Stimulated activated CD4-positive, alpha-beta T cell treated with anti-CD3 and anti-CD28 coated beads, Interleukin-4, amount 100 ng/mL, for 24 hours (primary cell): ENCODE measurements around the gene GASK1B.

ENCODE experiments used
- DNase-seq: peaks from one replicate; pipeline ENCODE4 v3.0.0-alpha.2; 2020

GASK1B gene

DNA sequence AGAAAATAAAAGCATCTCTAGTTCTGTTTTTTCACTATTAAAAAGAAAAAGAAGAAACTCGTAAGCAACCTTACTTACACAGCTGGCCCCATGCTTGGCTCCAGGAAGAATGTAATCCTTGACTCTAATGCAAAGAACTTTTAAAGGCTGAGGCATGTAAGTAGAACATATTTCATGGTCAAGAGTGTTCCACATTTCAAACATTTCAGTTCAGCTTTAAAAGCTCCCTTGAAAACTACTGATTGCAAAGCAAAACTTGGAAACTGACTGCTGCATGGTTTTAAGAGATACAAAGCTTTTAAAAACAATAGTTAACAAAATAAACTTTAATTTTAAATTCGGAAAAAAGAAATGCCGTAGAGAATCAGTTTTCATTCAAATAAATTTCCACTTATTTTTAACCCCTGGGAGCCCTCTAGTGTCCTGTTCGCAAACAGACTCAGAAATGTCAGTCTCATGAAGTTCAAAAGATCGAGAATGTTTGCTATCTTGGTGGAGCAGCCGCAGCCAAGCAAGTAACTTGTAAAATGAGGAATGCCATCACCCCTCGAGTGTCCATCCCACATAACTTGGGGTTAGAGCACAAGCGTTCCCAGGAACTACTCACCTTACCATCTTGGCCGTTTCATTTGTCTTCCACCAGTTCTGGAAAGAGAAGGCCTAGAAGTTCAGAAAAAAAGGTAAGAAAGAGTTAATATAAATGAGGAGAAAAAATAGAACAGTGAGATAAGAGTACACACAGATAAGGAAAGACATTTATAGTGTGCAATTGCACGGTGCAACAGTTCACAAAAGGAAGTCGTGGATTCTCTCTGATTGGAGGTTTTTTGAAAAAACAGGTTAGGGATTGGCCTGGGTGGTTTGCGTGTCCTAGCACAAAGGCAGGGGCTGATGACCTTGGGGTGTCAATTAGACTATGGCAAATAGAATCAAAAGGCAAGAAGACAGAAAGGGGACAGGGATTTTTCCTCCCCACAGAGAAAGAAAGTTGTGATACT, at the start of gene GASK1B:
TSS of gene GASK1B (minus strand) at position 765 of the 998 bp plus-strand sequence. CDS start 1,650 bp downstream, outside the sequence.
- no peak for DNase-seq

DNA sequence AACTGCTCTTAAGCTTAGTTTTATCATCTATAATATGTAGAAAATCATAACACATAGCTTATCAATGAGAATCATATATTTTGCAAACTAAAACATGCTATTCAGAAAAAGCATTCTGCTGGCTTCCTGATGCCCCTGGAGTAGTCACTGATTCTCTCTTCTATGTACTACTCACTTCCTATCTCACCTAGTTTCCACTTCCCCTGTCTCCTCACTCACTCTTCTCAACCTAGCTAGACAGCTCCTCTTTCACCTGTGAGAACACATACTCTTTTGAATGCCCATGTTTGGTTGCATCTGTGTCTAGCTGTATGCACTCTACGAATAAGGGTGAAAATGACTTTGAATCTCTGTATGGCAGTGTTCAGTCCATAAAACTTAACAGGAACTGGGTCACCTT, 46.8 kb upstream of the GASK1B start:
- DNase-seq, result no peak

DNA sequence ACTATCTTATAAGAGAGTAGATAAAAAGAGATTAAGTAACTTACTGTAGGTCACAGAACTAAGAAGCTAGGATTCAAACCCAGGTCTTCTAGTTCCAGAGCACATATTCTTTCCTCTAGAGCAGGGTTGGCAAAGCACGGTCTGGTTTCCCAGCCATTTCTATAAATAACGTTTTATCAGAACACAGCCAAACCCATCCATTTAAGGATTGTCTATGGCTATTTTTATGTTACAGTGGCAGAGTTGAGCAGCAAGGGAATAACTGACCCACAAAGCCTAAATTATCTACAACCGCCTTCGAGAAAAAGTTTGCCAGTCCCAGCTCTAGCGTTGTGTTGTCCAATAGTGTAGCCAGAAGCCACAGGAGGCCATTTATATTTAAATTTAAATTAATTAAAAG, 44.9 kb upstream of the GASK1B start:
- no peak for DNase-seq

DNA sequence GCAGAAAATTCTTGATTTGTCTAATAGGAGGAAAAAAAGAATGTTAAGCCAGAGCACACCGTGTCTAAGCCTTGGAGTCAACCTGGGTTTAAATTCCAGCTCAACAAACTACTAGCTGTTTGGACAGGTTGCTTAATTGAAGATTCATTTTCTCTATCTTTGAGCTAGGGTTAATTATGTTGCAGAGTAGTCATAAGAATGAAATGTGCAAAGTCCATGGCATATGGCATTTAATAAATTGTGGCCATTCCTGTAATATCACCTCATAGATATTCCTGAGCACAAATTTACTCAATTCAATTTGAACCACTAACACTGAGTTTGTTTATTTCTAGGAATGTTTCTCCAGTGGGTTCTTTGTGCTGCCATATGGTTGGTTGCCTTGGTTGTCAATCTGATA, 42.0 kb upstream of the GASK1B start:
- DNase-seq, result no peak

DNA sequence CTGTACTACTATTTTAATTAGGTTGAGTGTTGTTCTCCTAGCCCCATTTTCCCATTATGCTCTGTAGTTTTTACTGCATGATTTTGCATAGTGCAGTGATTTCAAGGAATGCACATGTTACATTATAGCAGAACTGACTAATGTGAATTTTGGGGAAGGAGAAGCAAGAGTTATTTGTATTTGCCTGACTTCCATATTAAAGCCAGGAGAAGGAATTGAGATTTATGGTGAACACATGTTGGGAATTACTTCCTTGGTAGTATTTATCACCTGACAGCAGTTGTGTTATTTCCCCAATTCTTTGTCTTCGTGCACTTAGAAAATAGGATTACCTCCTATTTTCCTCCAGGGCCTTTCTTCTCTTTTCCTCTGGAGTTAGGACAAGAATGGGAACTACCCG, 40.6 kb upstream of the GASK1B start:
- no peak for DNase-seq

DNA sequence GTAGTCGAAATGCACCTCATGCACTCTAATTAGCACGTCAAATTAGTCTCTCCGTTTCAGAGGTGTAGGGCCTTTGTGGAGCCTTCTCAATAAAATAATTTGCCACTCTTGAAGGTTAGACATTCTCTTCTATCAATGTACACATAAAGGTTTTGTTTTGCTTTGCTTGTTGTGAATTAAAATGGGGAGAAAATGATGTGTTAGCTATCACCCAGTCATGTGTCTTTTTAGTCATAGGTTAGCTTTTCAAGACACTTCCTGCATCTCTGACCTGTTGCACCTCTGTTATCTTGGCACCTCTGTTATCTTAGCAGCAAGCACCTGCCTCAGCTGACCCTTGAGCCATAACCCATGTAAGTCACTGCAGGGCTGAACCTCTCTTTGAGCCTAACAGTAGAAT, 38.4 kb upstream of the GASK1B start:
- no peak for DNase-seq

DNA sequence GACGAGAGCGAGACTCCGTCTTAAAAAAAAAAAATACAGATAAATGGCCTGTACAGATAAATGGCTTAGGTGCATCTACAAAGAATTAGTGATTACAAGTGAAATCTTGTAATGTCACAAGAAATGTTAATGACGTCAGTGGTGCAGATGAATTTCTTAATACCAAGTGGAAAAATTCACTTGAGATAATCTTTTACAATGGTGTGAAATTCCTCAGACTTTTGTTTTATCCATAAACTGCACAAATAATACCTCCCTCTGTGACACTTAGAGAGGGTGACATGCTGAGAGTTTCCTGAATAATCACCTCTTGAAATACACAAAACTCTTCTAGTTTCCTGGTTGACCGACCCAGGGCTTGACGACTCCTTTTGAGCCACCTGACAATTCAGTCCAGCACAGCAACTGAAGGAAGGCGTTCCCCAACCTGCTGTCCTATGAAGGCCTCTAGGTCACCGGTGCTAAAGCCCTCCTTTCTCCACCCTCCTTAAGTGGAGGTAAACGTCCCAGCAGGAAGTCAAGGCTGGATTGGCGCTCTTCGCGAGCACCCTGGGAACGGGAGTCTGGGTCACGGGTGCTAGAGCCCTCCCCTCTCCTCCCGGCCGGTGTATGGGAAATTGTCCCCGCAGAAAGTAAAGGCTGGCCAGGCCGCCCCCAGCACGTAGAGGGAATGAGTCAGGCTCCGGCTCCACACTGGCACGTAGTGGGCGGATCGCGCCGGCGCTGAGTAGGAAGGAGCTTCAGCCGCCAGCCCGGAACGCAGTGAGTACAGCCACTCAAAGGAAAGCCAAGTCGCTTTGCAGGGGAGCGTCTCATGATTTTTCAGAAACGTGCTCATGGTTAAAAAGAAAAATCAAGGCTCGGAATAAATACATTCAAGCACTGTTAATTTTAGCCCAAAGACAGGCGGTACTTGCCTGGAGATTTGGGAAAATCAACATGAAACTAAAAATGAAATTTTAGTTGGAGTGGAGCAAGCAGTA, 37.3 kb upstream of the GASK1B start, which contains the start of gene TMEM144:
TSS of gene TMEM144 (plus strand) at position 662 of the 983 bp plus-strand sequence. CDS start 2,182 bp downstream, outside the sequence.
- peak; percentile 34 for DNase-seq

DNA sequence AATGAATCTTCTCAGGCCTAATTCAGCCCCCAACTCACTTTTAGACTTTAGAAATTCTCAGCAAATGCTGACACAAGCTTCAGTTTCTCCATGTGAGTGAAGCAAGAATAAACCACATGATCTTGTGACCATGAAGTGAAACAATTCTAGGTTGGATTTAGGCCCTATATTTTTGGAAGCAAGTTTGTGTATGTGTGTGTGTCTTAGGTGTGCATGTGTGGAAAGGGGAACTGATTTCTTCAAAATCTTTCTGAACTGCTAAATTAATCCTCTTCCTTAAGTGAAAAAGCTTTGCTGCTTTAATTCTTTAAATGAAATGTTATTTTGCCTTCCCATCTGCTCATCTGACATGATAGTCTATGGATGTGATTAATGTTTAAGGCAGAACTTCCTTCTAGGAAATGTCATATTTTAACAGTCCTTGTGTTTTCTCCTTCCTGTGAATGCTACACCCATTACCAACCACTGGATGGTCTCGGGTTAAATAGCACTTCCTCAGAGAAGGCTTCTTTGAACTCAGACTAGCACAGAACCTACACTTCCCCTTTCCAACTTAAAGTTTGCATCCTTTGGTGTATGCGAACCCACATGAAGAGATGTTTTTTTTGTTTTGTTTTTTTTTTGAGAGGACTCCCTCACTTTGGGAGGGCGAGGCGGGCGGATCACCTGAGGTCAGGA, 36.3 kb upstream of the GASK1B start:
- DNase-seq, result no peak

DNA sequence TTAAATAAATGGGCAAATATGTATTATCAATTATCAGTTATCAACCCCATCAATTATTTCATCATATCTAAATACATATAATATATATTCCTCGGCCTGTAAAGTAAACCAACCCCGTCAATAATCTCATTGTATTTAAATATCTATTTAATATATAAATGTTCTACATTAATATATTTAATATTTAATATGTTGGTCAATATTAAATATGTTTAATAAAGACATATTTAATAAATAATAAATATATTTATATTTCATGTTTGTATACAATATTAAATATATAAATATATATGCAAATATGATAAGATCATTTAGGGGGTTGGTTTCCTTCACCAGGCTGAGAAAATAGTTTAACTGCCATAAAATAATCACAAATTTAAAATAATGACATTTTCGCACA, 31.1 kb upstream of the GASK1B start:
- DNase-seq, result no peak

DNA sequence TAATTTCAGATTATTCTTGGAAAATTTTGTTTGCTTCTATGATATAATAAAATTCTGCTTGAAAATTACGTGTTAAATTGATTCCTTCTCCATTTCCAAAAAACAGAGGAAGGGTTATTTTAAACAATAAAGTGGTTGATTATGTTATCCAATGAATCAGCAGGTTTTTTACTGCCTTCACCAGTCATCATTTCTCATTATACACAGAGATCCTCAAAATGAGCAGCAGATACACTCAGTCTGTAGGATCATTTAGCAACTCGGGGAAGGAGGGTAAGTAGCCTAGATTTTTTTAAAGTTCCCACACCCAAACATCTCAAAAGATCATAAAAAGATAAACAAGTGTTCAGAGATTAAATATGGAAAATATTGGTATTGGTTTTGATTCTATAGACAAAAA, 30.6 kb upstream of the GASK1B start:
- DNase-seq, result no peak

DNA sequence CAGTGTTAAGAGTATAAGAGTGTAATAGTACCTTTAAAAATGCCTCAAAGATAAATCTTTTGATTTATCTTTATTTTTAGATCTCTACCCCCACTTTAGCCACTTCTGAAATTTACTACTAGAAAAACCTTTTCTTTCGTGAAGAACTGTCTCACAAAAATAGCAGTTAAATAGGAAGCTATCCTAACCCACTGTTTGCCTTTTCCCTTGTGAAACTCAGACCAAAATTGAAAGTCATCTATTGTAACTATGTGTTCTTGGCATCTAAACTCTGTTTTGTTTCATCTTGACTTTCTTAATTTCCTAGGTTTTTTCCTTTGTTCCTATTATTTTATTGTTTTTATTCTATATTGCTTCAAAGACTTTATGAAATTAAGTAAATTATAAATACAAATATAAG, 29.7 kb upstream of the GASK1B start:
- no peak for DNase-seq

DNA sequence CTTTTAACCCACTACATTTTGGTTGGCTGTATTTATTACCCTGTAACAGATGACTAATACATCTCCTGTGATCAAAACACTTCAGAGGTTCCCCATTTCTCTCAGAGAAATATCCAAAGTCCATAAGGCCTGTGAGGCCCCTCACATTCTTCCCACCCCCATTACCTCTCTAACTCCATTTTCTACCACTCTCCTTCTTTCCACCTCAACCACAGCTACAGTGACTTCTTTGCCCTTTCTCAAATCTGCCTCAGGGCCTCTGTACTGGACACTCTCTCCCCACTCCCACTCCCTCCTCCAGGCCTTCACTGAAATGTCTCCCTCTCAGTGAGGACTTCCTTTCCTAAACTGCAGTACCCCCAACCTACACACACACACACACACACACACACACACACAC, 29.1 kb upstream of the GASK1B start:
- no peak for DNase-seq

DNA sequence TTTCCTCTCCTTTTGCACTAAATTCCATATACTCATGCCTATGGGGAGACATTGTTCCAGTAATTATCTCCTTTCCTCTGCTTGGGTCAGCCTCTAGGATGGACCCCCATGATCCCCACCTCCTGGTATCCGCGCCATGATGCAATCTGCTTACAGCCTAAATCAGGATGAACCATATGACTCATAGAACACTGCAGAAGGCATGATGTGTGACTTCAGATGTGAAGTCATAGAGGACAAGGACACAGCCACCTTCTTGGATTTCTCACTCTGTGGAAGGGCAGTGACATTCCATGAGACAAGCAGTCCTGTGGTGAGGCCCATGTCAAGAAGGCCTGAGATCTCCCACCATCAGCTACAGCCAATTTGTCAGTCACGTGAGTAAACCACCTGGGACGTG, 28.5 kb upstream of the GASK1B start:
- DNase-seq, result no peak

DNA sequence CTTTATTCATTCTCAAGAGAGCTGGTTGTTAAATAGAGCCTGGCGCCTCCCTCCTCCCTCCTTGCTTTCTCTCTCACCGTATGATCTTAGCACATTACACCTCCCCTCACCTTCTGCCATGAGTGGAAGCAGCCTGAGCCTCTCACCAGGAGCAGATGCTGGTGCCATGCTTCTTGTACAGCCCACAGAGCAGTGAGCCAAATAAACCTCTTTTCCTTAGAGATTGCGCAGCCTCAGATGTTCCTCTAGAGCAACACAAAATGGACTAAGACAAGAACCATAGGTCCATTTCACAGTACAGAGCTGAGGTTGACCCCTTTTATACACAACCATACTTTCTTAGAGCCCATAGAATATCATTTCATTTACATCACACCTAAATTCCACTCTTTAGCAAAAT, 27.4 kb upstream of the GASK1B start:
- no peak for DNase-seq

DNA sequence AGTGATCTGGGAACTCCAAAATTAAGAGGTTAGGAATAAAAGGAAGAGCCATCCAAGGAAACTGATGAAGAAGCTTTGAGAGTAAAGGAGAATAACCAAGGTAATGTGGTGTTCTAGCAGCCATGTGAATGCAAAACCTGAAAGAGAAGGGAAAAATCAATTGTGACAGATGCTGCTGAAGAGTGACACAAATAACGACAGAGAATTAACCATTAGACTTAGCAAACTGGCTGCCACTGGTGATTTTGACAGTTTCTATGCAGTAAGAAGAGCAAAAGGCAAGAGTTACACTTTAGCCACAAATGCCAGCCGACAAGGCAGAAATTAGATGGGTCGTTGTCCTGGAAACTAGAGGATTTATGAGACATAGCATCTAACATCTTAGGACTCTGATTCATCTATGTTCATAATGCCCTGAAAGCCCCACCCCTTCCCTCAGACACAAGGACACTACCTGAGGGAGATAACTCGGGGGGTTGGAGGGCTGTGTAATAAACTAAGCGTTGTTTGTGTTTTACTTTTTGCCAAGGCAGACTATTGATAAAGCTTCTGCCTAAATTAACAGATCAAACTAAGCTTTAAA, 24.5 kb upstream of the GASK1B start:
- no peak for DNase-seq

DNA sequence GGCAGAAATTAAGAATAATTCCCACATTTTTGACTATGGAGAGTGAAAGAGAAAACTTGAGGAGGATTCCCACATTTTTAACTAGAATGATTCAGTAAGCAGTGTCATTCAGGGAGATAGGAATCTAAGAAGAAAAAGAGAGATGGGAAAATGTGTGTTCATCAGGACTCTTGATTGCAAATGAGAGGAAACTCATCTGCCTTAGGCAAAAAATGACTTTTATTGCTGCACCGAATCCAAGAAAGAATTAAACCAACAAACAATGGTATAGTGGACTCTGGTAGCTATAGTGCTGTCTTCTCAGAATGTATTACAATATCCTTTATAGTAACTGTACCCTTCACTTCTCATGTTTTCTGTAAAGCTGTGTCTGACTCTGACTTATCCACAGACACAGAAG, 22.5 kb upstream of the GASK1B start:
- no peak for DNase-seq

DNA sequence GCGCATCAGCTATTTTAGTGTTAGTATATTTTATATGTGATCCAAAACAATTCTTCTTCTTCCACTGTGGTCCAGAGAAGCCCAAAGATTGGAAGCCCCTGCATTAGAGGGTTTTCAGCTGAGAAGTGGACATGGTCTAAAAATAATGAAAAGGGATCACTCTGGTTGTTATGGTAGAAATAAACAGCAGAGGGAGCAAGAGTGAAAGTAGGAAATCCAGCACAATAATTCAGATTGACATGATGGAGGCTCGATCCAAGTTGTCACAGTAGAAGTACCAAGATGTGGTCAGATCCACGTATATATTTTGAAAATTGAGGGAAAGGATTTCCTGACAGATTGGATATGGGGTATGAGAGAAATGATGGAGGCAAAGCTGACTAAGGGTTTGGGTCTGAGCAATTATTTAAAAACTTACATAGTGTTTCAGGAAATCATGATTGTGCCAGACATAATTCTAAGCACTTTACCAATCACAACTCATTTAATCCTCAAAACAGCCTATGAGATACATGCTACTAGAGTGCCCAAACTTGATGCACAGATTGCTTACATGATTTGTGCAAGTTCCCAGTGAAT, 20.4 kb upstream of the GASK1B start:
- DNase-seq, result no peak

DNA sequence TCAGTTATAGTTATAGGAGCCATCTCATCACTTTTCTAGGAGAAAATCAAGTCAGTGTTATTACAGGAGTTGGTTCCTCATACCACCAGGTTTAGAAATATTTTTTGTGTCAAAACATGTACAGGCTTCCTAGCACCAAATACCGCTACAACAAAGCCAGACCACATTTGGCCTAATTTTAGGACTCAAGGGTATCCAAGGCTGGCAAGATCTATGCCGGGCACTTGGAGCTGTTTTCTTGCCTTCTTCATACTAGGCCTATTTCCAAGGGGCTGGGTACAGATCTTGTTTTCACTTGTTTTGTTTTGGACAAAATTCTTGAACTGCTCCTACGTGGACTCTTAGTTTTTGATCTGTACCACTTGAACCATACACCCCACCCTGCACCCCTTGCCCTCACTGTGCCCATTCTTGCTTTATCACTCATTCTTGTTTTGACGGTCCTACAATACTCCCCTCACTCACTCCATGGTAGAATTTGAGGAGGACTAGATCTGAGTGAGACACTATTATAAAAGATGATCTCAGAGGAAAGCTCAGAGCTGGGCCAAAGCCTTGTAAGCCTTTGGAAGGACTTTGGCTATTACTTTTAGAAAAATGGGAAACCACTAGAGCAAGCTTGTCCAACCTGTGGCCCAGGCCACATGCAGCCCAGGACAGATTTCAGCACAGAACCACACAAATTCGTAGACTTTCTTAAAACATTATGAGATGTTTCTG, 19.8 kb upstream of the GASK1B start:
- no peak for DNase-seq

DNA sequence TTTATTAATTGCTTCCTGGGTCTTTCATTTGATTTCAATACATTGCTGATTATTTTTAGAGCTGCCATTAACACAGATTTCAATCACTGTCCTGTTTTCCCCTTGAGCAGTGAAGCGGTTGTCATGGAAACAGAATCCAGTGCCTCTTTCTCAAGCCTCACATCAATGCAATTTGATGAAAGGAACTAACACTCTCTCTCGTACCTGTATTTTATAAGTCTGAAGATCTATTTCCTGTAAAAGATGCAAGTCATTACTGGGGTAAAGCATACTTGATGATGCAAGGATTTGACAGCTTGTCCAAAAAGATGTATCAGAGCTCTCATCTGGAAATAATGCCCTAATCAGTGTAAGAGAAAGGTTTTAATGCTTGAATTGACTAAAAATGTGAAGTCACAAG, 17.9 kb upstream of the GASK1B start:
- no peak for DNase-seq

DNA sequence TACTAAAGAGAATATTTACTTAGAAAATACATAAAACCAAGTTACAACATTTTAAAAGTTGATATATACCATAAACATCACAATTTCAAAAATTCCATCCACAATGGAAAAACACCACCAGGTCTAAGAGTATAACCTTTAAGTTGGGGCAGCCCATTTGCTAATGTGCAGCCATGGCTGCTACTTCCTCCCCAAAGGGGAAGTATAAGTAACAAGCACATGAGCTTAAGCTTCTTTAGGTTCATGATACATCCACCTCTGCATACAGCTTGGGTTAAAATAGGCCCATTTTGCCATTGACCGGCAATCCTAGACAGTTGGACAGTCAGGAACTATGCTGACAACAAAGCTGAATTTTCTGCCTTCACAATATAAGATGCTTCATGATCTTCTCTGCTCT, 16.6 kb upstream of the GASK1B start:
- DNase-seq, result no peak

DNA sequence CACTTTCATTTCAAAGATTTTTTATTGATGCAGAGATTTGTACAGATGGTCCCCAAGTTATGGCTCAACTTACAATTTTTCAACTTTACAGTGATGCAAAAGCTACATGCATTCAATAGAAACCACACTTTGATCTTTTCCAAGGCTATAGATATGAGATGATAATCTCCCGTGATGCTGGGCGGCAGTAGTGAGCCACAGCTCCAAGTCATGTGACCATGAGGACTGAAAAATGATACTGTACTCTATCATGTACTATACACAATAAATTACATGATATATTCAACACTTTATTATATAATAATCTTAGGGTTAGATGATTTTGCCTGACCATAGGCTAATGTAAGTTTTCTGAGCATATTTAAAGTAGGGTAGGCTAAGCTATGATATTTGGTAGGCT, 14.0 kb upstream of the GASK1B start:
- DNase-seq, result no peak
